Gastroesophageal sphincter (tissue), 3 donors: ENCODE measurements around the gene TENM3.

Experiments used
- POLR2A ChIP-seq, 2 donors: fragments of 450-650 bp; IDR thresholded peaks; one replicate each; pipeline ENCODE4 v1.6.1; 2017; ENCODE audit warnings: antibody characterized with exemption in 2 of 2, mild to moderate bottlenecking in 2 of 2, moderate library complexity in 1 of 2
- POLR2AphosphoS5 ChIP-seq: sonication (generic); formaldehyde crosslinking; IDR thresholded peaks from one replicate; pipeline ENCODE4 v1.6.1; 2017; ENCODE audit warnings: antibody characterized with exemption
- TF ChIP-seq, protein P1 (sequence below), 4 experiments: fragments of 200-600 bp in 2 of 4; fragments of 450-650 bp in 2 of 4; sonication (generic) in 1 of 4; IDR thresholded peaks; one replicate each; pipeline ENCODE4 v1.5.1; 2017 to 2019; ENCODE audit warnings: antibody characterized with exemption in 4 of 4, mild to moderate bottlenecking in 2 of 4, moderate library complexity in 2 of 4

DNA sequence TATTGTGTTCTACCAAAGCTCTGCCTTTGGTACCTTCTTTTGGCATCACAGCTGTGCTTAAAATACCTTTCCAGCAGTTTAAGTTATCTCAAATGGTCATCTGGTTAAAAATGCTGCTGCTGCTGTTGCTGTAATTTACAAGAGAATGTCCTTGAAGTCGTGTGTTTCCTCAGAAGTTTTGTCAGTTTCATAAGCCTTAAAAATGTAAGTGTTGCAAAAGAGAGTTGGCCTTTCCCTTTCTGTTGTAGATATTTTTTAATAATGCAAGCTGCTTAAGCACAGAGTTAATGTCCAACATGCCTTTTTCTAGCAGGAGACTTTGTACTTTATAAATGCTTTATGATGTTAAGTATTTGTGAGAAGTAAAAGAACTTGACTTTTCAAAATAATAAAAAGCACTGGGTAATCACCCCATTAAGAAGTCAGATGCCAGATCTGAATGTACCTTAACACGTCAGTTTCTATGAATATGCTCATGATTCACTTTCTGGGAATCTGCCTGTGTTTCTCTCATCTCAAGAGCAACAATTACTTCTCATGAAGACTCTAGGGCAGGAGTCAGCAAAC lies 35.3 kb upstream of the TENM3 start:
- no peak for TF ChIP-seq POLR2A (IDR thresholded peaks at IDR 0.05)
- TF ChIP-seq, protein P1, sequence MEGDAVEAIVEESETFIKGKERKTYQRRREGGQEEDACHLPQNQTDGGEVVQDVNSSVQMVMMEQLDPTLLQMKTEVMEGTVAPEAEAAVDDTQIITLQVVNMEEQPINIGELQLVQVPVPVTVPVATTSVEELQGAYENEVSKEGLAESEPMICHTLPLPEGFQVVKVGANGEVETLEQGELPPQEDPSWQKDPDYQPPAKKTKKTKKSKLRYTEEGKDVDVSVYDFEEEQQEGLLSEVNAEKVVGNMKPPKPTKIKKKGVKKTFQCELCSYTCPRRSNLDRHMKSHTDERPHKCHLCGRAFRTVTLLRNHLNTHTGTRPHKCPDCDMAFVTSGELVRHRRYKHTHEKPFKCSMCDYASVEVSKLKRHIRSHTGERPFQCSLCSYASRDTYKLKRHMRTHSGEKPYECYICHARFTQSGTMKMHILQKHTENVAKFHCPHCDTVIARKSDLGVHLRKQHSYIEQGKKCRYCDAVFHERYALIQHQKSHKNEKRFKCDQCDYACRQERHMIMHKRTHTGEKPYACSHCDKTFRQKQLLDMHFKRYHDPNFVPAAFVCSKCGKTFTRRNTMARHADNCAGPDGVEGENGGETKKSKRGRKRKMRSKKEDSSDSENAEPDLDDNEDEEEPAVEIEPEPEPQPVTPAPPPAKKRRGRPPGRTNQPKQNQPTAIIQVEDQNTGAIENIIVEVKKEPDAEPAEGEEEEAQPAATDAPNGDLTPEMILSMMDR (IDR thresholded peaks at IDR 0.05): no peak
- TF ChIP-seq POLR2AphosphoS5: peak; percentile 58
